Type B pancreatic cell (in vitro differentiated cells): ENCODE measurements around the gene TMEM44. TPM values are rescaled to one million over a fixed set of nuclear protein-coding genes. Genes with fewer than 3 reads are reported as not detected.

ENCODE experiments used
- DNase-seq: peaks from one replicate; pipeline ENCODE4 v3.0.0; 2021; ENCODE audit warnings: mixed read lengths; ENCODE audit not compliant: unreplicated experiment; ENCODE audit errors: extremely low spot score
- H3K27ac Mint-ChIP-seq: 2 replicates; pipeline ENCODE4 v1.8.0; 2021; ENCODE audit warnings: mild to moderate bottlenecking, mixed read lengths
- H3K27me3 Mint-ChIP-seq: 2 replicates; pipeline ENCODE4 v1.8.0; 2021; ENCODE audit warnings: mixed read lengths
- H3K36me3 Mint-ChIP-seq: 2 replicates; pipeline ENCODE4 v1.8.0; 2021; ENCODE audit warnings: mixed read lengths
- H3K4me1 Mint-ChIP-seq: one replicate; pipeline ENCODE4 v1.8.0; 2021; ENCODE audit warnings: mixed read lengths; ENCODE audit not compliant: unreplicated experiment
- H3K4me3 Mint-ChIP-seq: 2 replicates; pipeline ENCODE4 v1.8.0; 2021; ENCODE audit warnings: mild to moderate bottlenecking, mixed read lengths
- H3K9me3 Mint-ChIP-seq: 2 replicates; pipeline ENCODE4 v1.8.0; 2021; ENCODE audit warnings: mixed read lengths
- CTCF ChIP-seq: fragments of 200-600 bp; sonication (generic); conservative IDR thresholded peaks from 2 replicates; pipeline ENCODE4 v1.5.0; 2021; ENCODE audit warnings: antibody characterized with exemption, mild to moderate bottlenecking
- total RNA-seq: library from RNA; stranded (reverse); gene quantifications from 2 replicates; pipeline ENCODE4 v1.2.1, GENCODE V29; 2021; ENCODE audit warnings: low replicate concordance

Gene TMEM44
- total RNA-seq, 1 donor from 2014 or later, result 22.8 TPM

GRCh38 chr3:194640829-194641228 is 7.6 kb upstream of the TMEM44 start:
- peaks cover 39% of the 10 kb centered on the region for H3K36me3 Mint-ChIP-seq
- H3K27me3 Mint-ChIP-seq, result no peaks in the 10 kb centered on the region
- no peak overlapping the region for H3K4me3 Mint-ChIP-seq
- H3K9me3 Mint-ChIP-seq, result no peaks in the 10 kb centered on the region
- peaks cover 6% of the 10 kb centered on the region for H3K4me1 Mint-ChIP-seq
- DNase-seq, result no peak
- H3K27ac Mint-ChIP-seq, result no peak overlapping the region
- peak; percentile 67 for TF ChIP-seq CTCF

- Mint-ChIP-seq H3K27me3 (no peaks in the 10 kb centered on the region), H3K9me3 (no peaks in the 10 kb centered on the region), H3K4me1 (peaks cover 6% of the 10 kb centered on the region), H3K27ac (no peak overlapping the region), H3K4me3 (no peak overlapping the region), H3K36me3 (peaks cover 27% of the 10 kb centered on the region)
- TF ChIP-seq CTCF, result no peak
- DNase-seq, result peak; percentile 31
Observed at GRCh38 chr3:194638991-194639605, 5.9 kb upstream of the TMEM44 start.

GRCh38 chr3:194637541-194638400 is 4.6 kb upstream of the TMEM44 start:
- Mint-ChIP-seq H3K36me3 (peaks cover 18% of the 10 kb centered on the region), H3K27me3 (no peaks in the 10 kb centered on the region), H3K4me1 (peaks cover 6% of the 10 kb centered on the region), H3K4me3 (no peak overlapping the region), H3K27ac (peak overlapping the region; percentile 29), H3K9me3 (no peaks in the 10 kb centered on the region)
- TF ChIP-seq CTCF, result no peak
- peak; percentile 34 for DNase-seq

GRCh38 chr3:194637066-194637465 is 3.8 kb upstream of the TMEM44 start:
- TF ChIP-seq CTCF, result no peak
- Mint-ChIP-seq H3K9me3 (no peaks in the 10 kb centered on the region), H3K36me3 (peaks cover 14% of the 10 kb centered on the region), H3K4me1 (peaks cover 6% of the 10 kb centered on the region), H3K27me3 (no peaks in the 10 kb centered on the region), H3K4me3 (no peak overlapping the region), H3K27ac (peak overlapping the region; percentile 29)
- peak; percentile 57 for DNase-seq

- peaks cover 6% of the 10 kb centered on the region for H3K4me1 Mint-ChIP-seq
- H3K36me3 Mint-ChIP-seq, result peaks cover 8% of the 10 kb centered on the region
- H3K27ac Mint-ChIP-seq, result peak overlapping the region; percentile 55
- DNase-seq, result peak; percentile 78
- no peaks in the 10 kb centered on the region for H3K27me3 Mint-ChIP-seq
- H3K4me3 Mint-ChIP-seq, result peak overlapping the region; percentile 89
- no peaks in the 10 kb centered on the region for H3K9me3 Mint-ChIP-seq
- TF ChIP-seq CTCF, result no peak
Observed at GRCh38 chr3:194632809-194633348, 340 bp downstream of the TMEM44 start.
